Stimulated activated CD8-positive, alpha-beta memory T cell treated with anti-CD3 and anti-CD28 coated beads, Interleukin-2, amount 100 ng/mL, for 1 hour (primary cell): ENCODE results near the gene PRM2.

ENCODE experiments used
- DNase-seq, 2 donors: peaks; one replicate each; pipeline ENCODE4 v3.0.0-alpha.2; 2020; ENCODE audit warnings: low read depth in 2 of 2

The PRM2 gene

GRCh38 chr16:11260596-11260966, 15.7 kb downstream of the PRM2 start:
- no peak for DNase-seq

DNA sequence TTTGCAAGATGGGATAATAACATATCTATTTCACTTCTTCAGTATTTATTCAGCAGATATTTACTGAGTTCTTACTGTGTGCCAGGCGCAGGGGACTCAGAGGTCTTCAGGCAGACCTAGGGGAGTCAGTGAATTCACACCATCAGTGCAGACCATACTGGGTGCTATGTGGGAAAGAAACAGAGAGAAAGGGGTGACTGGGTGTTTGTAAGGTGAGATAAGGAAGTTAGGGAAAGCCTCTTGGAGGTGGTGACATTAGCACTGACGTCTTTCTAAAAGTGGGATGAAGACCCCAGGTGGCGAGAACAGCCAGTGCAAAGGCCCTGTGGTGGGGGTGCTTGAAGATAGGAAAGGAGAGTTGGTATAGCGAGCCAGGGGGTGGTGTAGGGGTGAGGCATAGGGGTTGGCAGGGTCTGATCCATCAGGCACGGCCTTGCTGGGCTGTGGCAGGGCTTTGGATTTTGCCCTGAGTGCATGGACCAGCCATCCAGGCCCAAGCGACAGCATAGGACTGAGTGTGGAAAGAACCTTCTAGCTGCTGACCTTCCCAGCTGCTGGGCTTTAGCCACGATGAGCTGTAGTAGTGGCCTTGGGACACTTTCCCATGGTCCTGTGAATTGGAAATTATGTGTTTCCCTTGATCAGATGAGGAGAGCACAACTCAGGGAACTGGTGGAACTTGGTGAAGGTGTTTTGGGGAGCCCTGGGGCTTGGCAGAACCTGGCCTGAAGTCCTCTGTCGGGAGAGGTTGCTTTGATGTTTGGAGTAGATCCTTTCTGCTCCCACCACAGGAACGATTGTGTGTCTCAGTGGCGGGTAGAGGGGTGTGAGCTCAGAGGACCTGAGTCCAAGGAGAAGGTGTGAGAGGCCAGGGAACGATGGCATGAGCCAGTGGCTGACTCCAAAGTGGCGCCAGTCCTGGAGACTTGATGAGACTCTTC, 16.4 kb downstream of the PRM2 start:
- DNase-seq, result no peak

GRCh38 chr16:11258553-11259492, 17.5 kb downstream of the PRM2 start:
- DNase-seq, result no peak

GRCh38 chr16:11257131-11257938, 18.9 kb downstream of the PRM2 start:
- DNase-seq, result peak in 1 of 2 donors; percentile 27

- DNase-seq, result no peak
Observed at GRCh38 chr16:11256661-11257130, 19.6 kb downstream of the PRM2 start.

DNA sequence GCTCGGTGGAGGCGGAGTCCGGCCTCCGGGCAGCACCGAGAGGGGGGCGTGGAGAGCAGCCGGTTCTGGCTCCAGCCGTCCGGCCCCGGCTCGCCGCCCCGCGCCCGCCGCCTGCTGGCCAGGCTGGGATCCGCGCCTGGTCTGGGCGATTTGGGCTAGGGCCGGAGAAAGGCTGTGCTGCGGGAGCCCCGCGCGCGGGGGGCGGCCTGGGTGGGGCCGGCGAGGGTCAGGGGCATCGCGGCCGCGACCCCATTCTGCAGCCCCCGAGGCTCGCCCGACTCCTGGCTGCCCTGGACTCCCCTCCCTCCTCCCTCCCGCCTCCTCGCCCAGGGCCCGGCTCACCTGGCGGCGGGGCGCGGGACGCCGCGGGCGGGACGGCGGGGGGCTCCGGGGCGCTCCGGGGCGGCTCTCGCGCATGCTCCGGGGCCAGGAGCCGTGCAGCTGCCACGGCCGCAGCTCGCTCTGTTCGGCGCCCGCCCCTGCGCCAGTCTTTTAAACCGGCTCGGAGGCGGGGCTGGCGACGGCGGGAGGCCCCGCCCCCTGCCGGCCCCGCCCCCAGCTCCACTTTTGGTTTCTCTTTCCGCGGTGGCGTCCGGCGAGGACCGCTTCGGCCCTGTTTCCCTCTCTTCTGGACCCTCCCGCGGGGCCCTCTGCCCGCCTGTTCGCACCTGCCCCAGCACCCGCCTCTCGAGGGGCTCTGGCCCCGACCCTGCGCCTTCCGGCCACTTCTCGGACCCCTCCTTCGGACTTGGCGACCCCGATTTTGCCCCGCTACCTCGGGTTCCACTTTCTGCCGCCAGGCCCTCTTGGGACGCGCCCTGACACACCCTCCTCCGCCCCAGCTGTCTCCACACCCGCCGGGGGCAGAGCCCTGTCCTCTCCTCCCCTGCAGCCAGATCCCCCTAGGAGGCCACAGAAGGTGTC, 20.3 kb downstream of the PRM2 start, which contains the start of gene SOCS1:
Gene SOCS1 (minus strand): TSS at position 468 of the 924 bp plus-strand sequence. CDS start 726 bp downstream, outside the sequence.
- DNase-seq, result peak; percentile 79 to 84

GRCh38 chr16:11254913-11255736, 21.2 kb downstream of the PRM2 start:
- peak; percentile 40 to 43 for DNase-seq

GRCh38 chr16:11253995-11254912, 22.0 kb downstream of the PRM2 start:
- no peak for DNase-seq

DNA sequence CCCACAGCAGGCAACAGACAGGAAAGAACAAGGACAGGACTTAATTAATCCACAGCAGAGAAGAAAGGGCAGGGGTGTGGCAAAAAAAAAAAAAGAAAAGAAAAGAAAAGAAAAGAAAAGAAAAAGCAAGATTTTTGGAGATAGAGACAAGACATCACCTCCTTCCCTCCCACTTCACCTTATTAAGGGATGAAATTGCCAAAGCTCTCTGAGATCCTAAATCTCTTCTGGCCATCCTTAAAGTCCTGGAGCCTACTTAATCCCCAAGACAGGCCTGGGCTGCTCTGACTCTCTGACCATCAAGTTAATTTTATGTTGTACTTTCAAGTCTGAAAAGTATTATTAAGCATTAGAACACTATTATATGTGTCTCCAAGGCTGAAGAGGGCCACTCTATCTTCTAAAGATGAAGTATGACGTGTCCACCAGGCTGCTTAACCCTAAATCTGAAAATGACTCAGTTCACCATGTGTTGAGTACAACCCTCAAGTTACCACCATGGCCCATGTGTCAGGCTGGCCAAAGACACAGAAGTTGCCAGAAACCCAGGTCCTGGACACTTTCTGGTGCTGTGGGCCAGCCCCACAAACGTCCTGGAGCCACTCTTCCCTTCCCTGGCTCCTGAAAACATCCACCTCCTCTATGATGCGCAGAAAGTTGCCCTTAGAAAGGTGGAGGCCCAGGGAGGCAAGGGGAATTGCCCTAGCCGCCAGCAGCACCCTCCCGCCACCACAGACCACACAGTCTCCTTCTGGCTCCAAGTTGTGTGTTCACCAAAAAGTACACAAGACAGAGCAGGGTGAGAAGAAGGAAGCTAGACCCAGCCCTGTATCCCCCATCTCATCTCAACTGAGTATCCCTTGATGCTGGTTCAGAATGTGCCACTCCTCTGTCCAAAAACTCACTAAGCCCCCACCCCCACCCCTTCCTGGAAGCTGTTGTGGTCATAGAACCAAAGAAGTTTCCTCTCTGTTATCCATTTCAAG, 23.0 kb downstream of the PRM2 start:
- DNase-seq, result no peak

DNA sequence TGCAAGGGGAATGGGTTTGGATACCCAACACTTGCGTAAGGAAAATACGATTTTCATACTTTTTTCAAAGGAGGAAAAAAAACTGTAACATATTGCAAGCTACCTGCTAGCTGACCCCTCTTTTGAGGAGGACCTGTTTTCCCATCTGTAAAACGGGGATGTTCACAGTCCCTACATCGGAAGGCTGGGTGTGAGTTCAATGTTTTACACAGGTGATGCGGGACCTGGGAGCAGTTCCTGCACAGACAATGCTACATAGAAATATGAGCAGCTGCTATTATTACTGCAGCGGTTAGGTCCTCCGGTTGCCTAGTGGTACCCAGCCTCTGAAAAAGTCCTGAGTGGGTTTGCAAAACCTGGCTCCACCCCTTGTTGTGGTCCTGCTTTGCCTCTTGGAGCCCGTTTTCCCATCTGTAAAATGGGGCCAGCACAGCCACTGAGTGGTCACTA, 23.8 kb downstream of the PRM2 start:
- DNase-seq, result no peak

- DNase-seq, result peak; percentile 46 to 62
Observed at GRCh38 chr16:11251525-11252481, 24.5 kb downstream of the PRM2 start.

DNA sequence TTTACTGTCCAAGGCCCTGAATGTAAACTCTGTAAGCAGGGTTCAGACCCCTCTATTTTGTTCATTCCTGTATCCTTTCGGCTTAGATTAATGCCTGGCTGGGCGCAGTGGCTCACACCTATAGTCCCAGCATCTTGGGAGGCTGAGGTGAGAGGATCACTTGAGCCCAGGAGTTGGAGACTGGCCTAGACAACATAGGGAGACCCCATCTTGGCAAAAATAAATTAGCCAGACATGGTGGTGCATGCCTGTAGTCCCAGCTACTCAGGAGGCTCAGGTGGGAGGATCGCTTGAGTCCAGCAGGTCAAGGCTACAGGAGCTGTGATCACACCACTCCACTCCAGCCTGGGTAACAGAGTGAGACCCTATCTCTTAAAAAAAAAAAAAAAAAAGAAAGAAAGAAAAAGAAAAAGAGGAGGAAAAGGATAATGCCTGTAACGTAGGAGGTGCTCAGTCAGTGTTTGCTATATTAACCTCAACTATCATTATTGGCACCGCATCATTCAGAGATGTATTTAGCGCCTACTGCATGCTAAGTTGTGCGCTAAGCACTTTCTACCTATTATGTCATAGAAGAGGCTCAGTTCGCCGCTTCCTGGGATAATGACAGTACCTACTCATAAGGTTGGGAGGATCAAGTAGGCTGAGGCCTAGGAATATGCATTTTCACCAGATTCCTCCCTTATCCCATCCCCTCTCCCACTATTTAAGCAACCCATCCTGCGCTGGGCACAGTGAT, 25.3 kb downstream of the PRM2 start:
- DNase-seq, result no peak

DNA sequence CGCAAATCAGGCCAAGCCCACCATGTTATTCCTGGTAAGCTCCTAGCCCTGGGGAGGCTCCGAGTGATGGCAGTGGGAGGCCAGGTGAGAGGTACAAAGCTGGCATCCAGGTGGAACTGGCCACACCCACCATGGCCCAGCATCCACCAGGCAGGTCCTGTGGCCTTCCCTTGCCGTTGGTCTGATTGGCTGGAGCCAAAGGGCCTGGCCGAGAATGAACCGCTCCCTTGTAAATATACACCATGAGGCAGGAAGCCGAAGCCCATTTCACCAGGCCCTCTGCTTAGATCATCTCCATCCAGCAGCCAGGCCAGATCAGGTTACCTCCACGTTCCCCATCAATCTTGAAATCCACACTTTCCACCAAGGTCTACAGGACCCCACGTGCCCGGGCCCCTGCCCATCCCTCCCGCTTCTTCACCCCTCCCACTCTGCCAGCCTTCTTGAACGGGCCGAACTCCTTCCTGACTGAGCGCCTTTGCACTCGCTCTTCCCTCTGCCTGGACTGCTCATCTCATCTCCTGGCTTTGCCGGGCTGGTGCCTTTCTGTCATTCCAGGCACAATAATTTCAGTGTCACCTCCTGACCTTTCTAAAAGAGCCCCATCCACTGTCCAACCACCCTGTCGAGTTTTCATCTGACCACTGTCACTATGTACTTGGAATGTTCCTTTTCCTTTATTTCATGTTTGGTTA, 26.0 kb downstream of the PRM2 start:
- DNase-seq, result no peak
